NB4 (cell line): Measurements from ENCODE around the gene DBH.

Experiments used
- MYC ChIP-seq: IDR thresholded peaks from 2 replicates; pipeline ENCODE4 v1.6.1; 2011; ENCODE audit warnings: low read depth, low read length
- POLR2A ChIP-seq: IDR thresholded peaks from 2 replicates; pipeline ENCODE4 v1.6.1; 2011; ENCODE audit warnings: mild to moderate bottlenecking; ENCODE audit not compliant: insufficient read length; ENCODE audit errors: extremely low read depth
- TF ChIP-seq, protein P1 (sequence below): IDR thresholded peaks from one replicate; pipeline ENCODE4 v1.5.1; 2012; ENCODE audit warnings: low read depth, low read length
- TF ChIP-seq, protein P2 (sequence below): IDR thresholded peaks from 2 replicates; pipeline ENCODE4 v1.6.1; 2011; ENCODE audit warnings: low read depth, low read length

DNA sequence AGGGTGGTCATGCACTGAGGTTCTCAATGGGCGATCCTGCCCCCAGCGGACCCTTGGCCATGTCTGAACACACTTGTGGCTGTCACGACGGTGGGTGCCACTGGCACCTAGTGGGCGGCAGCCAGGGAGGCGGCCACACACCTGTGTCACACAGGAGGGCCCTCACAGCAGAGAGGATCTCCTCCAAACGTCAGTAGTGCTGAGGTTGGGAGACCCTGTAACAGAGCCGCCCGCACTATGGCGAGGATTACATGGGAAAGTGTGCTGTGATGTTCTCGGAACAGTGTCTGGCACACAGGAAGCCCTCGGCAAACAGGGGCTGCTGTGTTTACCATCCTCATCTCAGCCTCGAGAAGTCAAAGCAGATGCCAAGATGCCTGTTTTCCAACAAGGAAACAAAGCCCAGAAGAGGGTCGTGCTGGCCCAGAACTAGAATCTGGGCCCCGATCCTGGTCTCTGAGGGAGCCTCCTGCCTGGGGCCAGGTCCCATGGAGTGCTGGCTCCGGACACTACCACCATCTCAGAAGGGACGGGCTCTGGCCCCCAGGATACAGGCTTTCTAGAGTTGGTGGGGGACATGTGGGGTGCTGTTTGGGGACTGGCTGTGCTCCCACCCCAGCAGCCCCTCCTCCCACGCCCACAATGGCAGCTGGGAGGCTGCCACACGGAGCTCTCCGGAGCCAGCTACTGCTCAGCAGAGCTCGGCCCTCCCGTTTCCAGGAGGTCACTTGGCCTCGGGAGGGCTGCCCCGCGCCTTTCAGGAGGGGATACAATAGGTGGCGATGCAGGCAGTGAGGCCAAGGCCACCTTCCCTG is 48.2 kb downstream of the DBH start:
- TF ChIP-seq, protein P1, sequence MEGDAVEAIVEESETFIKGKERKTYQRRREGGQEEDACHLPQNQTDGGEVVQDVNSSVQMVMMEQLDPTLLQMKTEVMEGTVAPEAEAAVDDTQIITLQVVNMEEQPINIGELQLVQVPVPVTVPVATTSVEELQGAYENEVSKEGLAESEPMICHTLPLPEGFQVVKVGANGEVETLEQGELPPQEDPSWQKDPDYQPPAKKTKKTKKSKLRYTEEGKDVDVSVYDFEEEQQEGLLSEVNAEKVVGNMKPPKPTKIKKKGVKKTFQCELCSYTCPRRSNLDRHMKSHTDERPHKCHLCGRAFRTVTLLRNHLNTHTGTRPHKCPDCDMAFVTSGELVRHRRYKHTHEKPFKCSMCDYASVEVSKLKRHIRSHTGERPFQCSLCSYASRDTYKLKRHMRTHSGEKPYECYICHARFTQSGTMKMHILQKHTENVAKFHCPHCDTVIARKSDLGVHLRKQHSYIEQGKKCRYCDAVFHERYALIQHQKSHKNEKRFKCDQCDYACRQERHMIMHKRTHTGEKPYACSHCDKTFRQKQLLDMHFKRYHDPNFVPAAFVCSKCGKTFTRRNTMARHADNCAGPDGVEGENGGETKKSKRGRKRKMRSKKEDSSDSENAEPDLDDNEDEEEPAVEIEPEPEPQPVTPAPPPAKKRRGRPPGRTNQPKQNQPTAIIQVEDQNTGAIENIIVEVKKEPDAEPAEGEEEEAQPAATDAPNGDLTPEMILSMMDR = no peak
- TF ChIP-seq POLR2A (no peak), MYC (no peak)
- TF ChIP-seq, protein P2, sequence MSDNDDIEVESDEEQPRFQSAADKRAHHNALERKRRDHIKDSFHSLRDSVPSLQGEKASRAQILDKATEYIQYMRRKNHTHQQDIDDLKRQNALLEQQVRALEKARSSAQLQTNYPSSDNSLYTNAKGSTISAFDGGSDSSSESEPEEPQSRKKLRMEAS = no peak
